K562 (cell line): Measurements from ENCODE around the gene EPB41L4A. TPM values are rescaled to one million over a fixed set of nuclear protein-coding genes. Genes with fewer than 3 reads are reported as not detected.

ENCODE experiments used
- ATAC-seq: fragments of 200-7000 bp; cut with Tn5 transposase; 3 replicates; pipeline ENCODE4 v1.9.1; 2020; ENCODE audit warnings: moderate library complexity
- BruUV-seq: library from RNA; stranded (reverse); fragments of 400-500 nt; replicated peaks from 2 replicates; lab custom pipeline; 2021; lab: Mats Ljungman, UMichigan
- CTCF ChIA-PET: fragments of 300-600 bp; formaldehyde crosslinking; extraction: SDS; loops from one replicate; lab custom pipeline; 2021; ENCODE audit warnings: low intra/inter-chr PET ratio; lab: Yijun Ruan, JAX
- POLR2A ChIA-PET: fragments of 300-600, 350-650 bp; sonication (Branson Sonifier 250); formaldehyde crosslinking; extraction: SDS; loops from one replicate; lab custom pipeline; 2021; ENCODE audit warnings: antibody characterized with exemption, inconsistent platforms; lab: Yijun Ruan, JAX
- DNase-seq, 4 experiments: peaks; one replicate each; pipeline versions ENCODE4 v3.0.0 to v3.0.0-alpha.2; 2011 to 2018; ENCODE audit warnings: low spot score in 3 of 4, mixed read lengths in 3 of 4; ENCODE audit errors: extremely low read depth in 1 of 4
- FAIRE-seq: peaks from 2 replicates; lab custom pipeline; 2011; peaks lifted over from hg19 to GRCh38; lab: Jason Lieb, UNC
- H2AFZ ChIP-seq: 2 replicates; pipeline ENCODE4 v1.6.0; 2011; ENCODE audit warnings: low read depth, low read length, control low read depth, inconsistent platforms
- H3K27ac ChIP-seq: fragments of 200-600 bp; 3 replicates; pipeline ENCODE4 v1.8.0; 2011; ENCODE audit warnings: low read depth, mild to moderate bottlenecking, control low read depth, inconsistent platforms, low read length, moderate library complexity, mixed read lengths; ENCODE audit errors: extremely low read depth
- H3K27me3 ChIP-seq, 2 experiments: fragments of 300-600 bp in 1 of 2; 2 replicates in 1 of 2; 3 replicates in 1 of 2; pipeline versions ENCODE4 v1.6.0 to v1.8.0; 2011; ENCODE audit warnings: inconsistent platforms in 2 of 2, low read length in 2 of 2, mild to moderate bottlenecking in 1 of 2, mixed read lengths in 1 of 2, moderate library complexity in 1 of 2; ENCODE audit not compliant: control insufficient read depth in 2 of 2, insufficient read depth in 2 of 2
- H3K36me3 ChIP-seq: fragments of 300-600 bp; 3 replicates; pipeline ENCODE4 v1.8.0; 2011; ENCODE audit warnings: mild to moderate bottlenecking, low read length, inconsistent platforms; ENCODE audit not compliant: control insufficient read depth, insufficient read depth
- H3K4me1 ChIP-seq, 2 experiments: fragments of 200-600 bp in 1 of 2; replicated peaks in 1 of 2; 2 replicates in 1 of 2; 3 replicates in 1 of 2; pipeline versions ENCODE4 v1.5.1 to v1.8.0; 2011; ENCODE audit warnings: inconsistent platforms in 2 of 2, low read length in 2 of 2, mild to moderate bottlenecking in 1 of 2, mixed read lengths in 1 of 2, moderate library complexity in 1 of 2; ENCODE audit not compliant: control insufficient read depth in 2 of 2, insufficient read depth in 2 of 2
- H3K4me2 ChIP-seq: 2 replicates; pipeline ENCODE4 v1.6.1; 2011; ENCODE audit warnings: low read length, control low read depth, inconsistent platforms, mixed read lengths; ENCODE audit not compliant: insufficient read depth
- H3K4me3 ChIP-seq: fragments of 200-600 bp; sonication (generic), shearing (Covaris generic); 2 replicates; pipeline ENCODE4 v1.5.1; 2016; ENCODE audit warnings: control low read depth, inconsistent platforms
- H3K79me2 ChIP-seq: fragments of 200-600 bp; 3 replicates; pipeline ENCODE4 v1.8.0; 2011; ENCODE audit warnings: low read length, inconsistent platforms; ENCODE audit not compliant: control insufficient read depth, insufficient read depth
- H3K9ac ChIP-seq, 2 experiments: 2 replicates each; pipeline versions ENCODE4 v1.6.0 to v1.6.1; 2011; ENCODE audit warnings: low read depth in 2 of 2, low read length in 2 of 2, control low read depth in 1 of 2, inconsistent platforms in 1 of 2, mild to moderate bottlenecking in 1 of 2, mixed read lengths in 1 of 2; ENCODE audit not compliant: insufficient read depth in 1 of 2
- H3K9me1 ChIP-seq: one replicate; pipeline ENCODE4 v1.6.0; 2011; ENCODE audit warnings: inconsistent platforms, mild to moderate bottlenecking, low read length, moderate library complexity; ENCODE audit not compliant: control insufficient read depth, insufficient read depth
- H3K9me3 ChIP-seq: replicated peaks from 2 replicates; pipeline ENCODE4 v1.5.1; 2011; ENCODE audit warnings: low read depth, low read length, inconsistent platforms; ENCODE audit not compliant: control insufficient read depth, insufficient read depth
- H4K20me1 ChIP-seq: replicated peaks from 2 replicates; pipeline ENCODE4 v1.6.1; 2011; ENCODE audit warnings: low read length, inconsistent platforms, mixed read lengths; ENCODE audit not compliant: control insufficient read depth, insufficient read depth
- KLF10 ChIP-seq: fragments of 250-450 bp; sonication (Bioruptor Pico); IDR thresholded peaks from 2 replicates; pipeline ENCODE4 v1.6.1; 2021; ENCODE audit warnings: matching md5 sums
- POLR2A ChIP-seq: fragments of 450-650 bp; conservative IDR thresholded peaks from 2 replicates; pipeline ENCODE4 v1.6.1; 2016
- PRPF4 ChIP-seq: fragments of 200-400 bp; formaldehyde crosslinking; IDR thresholded peaks from one replicate; pipeline ENCODE4 v1.6.1; 2017; ENCODE audit warnings: low read length, low read depth, mild to moderate bottlenecking; ENCODE audit not compliant: insufficient read depth, poor library complexity, severe bottlenecking
- PTBP1 ChIP-seq: fragments of 200-400 bp; formaldehyde crosslinking; IDR thresholded peaks from 2 replicates; pipeline ENCODE4 v1.6.1; 2017; ENCODE audit warnings: low read depth, low read length
- SIRT6 ChIP-seq: IDR thresholded peaks from one replicate; pipeline ENCODE4 v1.6.1; 2012; ENCODE audit warnings: low read depth, mild to moderate bottlenecking, control low read depth, inconsistent platforms, low read length, moderate library complexity
- TEAD1 ChIP-seq, 2 experiments: fragments of 450-650 bp in 1 of 2; sonication (generic) in 1 of 2; formaldehyde crosslinking; IDR thresholded peaks; 2 replicates each; pipeline versions ENCODE4 v1.4.0 to v1.8.0; 2020 to 2022; ENCODE audit warnings: mild to moderate bottlenecking in 2 of 2, missing genetic modification reagents in 1 of 2
- THRB ChIP-seq: fragments of 450-650 bp; formaldehyde crosslinking; conservative IDR thresholded peaks from 2 replicates; pipeline ENCODE4 v1.4.0; 2022; ENCODE audit warnings: mild to moderate bottlenecking, missing genetic modification characterization
- TSC22D4 ChIP-seq: fragments of 450-650 bp; IDR thresholded peaks from 2 replicates; pipeline ENCODE4 v1.6.1; 2016; ENCODE audit warnings: missing genetic modification characterization, missing biosample characterization, control low read depth
- ZBTB40 ChIP-seq, 2 experiments: fragments of 450-650 bp in 1 of 2; sonication (generic) in 1 of 2; formaldehyde crosslinking in 1 of 2; IDR thresholded peaks; 2 replicates each; pipeline versions ENCODE4 v1.7.1 to v1.9.0; 2016 to 2022; ENCODE audit warnings: inconsistent platforms in 1 of 2, mild to moderate bottlenecking in 1 of 2, missing genetic modification reagents in 1 of 2
- WGBS: fragments of 100-300 bp; shearing (Covaris generic); methylation state at CpG from one replicate; pipeline ENCODE4 v1.1.6; 2016; ENCODE audit warnings: low coverage, mixed read lengths; ENCODE audit not compliant: insufficient coverage; ENCODE audit errors: missing lambda C conversion rate; 5-methylcytosine and 5-hydroxymethylcytosine counted together
- in situ Hi-C: fragments of 300-500 bp; cut with MboI; formaldehyde crosslinking; loops from 4 replicates; pipeline ENCODE4 v1.15.0; 2018; ENCODE audit warnings: inconsistent platforms, mixed read lengths
- intact Hi-C: fragments of 100-400 bp; cut with micrococcal nuclease; formaldehyde crosslinking; loops from 2 replicates; pipeline ENCODE4 v1.14.2; 2022
- polyA plus RNA-seq, 8 experiments: library from polyadenylated mRNA; depleted of rRNA in 4 of 8; stranded (reverse) in 5 of 8; unstranded in 3 of 8; fragments of >200 nt; fragmentation: Nextera tagmentation in 2 of 8; fragmentation: Illumina TruSeq in 1 of 8; extraction: Ambion mirVana in 2 of 8; extraction: Trizol in 1 of 8; gene quantifications; 2 replicates each; pipeline versions ENCODE4 v1.2.1 to v1.2.3, GENCODE V29; 2011 to 2014; ENCODE audit warnings: inconsistent platforms in 1 of 8, missing spikeins in 1 of 8
- total RNA-seq, 7 experiments: library from RNA; depleted of rRNA in 6 of 7; stranded (reverse); fragments of >200 nt in 6 of 7; fragmentation: Illumina TruSeq in 2 of 7; extraction: Trizol in 2 of 7; gene quantifications; 2 replicates each; pipeline versions ENCODE4 v1.2.1 to v1.2.3, GENCODE V29; 2011 to 2021; ENCODE audit warnings: low replicate concordance in 1 of 7

EPB41L4A gene
- total and polyA plus RNA-seq, 9 of the 15 experiments (the other 6 are each of a cell fraction or from before 2014, with no cell fraction given), result 0.04 to 0.35 (median 0.12) TPM; not detected in 3

- no peak for FAIRE-seq
- TF ChIP-seq THRB (no peak), KLF10 (CRISPR knock-in tag) (no peak), PTBP1 (no peak), PRPF4 (no peak), TEAD1 (CRISPR knock-in tag; IDR thresholded peaks at IDR 0.05) (no peak), TSC22D4 (tag) (no peak), SIRT6 (no peak), ZBTB40 (IDR thresholded peaks at IDR 0.05) (no peak), ZBTB40 (CRISPR knock-in tag; IDR thresholded peaks at IDR 0.05) (no peak), POLR2A (no peak)
These were observed 276.3 kb downstream of the EPB41L4A start for GRCh38 chr5:112142769-112143270.

More at GRCh38 chr5:112142769-112143270, 276.3 kb downstream of the EPB41L4A start:
- Histone ChIP-seq H3K9ac (no peak overlapping the region), H3K4me2 (no peak overlapping the region), H3K9me1 (no peaks in the 10 kb centered on the region), H3K27ac (no peak overlapping the region), H3K4me3 (no peak overlapping the region), H2AFZ (no peak overlapping the region), H3K9me3 (no peaks in the 10 kb centered on the region), H3K36me3 (no peaks in the 10 kb centered on the region), H3K4me1 (no peaks in the 10 kb centered on the region), H4K20me1 (no peaks in the 10 kb centered on the region), H3K27me3 (no peaks in the 10 kb centered on the region), H3K79me2 (no peaks in the 10 kb centered on the region)
- intact Hi-C loops, result loop anchor here (10.0 kb wide), 1 partner anchor 458 kb away; no protein-coding TSS in a partner anchor
- ATAC-seq, result no peak
- ChIA-PET POLR2A (no interaction called here), CTCF (no interaction called here)
- in situ Hi-C loops, result loop anchor here (10.0 kb wide), 2 partner anchors 598 to 978 kb away; no protein-coding TSS in a partner anchor
- BruUV-seq, result no TSS peak
- WGBS, result 9% methylated on average over 3 of the region's 3 CpGs
- DNase-seq, result no peak
